Measurements from ENCODE around the gene PSME2.

DNA sequence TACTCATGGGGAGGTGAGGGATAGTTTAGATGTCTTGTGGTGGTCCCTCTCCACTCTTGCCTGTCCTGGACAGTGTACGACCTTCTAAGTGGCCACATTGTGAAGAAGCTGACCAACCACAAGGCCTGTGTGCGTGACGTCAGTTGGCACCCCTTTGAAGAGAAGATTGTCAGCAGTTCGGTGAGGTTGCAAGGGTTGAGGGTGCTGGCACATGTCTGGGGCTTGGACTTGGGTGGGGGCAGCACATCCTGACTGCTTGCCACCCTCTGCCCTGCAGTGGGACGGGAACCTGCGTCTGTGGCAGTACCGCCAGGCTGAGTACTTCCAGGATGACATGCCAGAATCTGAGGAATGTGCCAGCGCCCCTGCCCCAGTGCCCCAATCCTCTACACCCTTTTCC, 23.5 kb downstream of the PSME2 start:
- TF ChIP-seq POLR2AphosphoS5 (IDR thresholded peaks at IDR 0.05), result no peak
- TF ChIP-seq, protein P1, sequence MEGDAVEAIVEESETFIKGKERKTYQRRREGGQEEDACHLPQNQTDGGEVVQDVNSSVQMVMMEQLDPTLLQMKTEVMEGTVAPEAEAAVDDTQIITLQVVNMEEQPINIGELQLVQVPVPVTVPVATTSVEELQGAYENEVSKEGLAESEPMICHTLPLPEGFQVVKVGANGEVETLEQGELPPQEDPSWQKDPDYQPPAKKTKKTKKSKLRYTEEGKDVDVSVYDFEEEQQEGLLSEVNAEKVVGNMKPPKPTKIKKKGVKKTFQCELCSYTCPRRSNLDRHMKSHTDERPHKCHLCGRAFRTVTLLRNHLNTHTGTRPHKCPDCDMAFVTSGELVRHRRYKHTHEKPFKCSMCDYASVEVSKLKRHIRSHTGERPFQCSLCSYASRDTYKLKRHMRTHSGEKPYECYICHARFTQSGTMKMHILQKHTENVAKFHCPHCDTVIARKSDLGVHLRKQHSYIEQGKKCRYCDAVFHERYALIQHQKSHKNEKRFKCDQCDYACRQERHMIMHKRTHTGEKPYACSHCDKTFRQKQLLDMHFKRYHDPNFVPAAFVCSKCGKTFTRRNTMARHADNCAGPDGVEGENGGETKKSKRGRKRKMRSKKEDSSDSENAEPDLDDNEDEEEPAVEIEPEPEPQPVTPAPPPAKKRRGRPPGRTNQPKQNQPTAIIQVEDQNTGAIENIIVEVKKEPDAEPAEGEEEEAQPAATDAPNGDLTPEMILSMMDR (IDR thresholded peaks at IDR 0.05), result no peak
- no peak for TF ChIP-seq EP300 (IDR thresholded peaks at IDR 0.05)
